Measurements from ENCODE around the gene TP53I11. TPM values are rescaled to one million over a fixed set of nuclear protein-coding genes. Genes with fewer than 3 reads are reported as not detected.

Gene TP53I11
- total and polyA plus RNA-seq, 2 donors (not counting 3 experiments of a cell fraction or from before 2014, with no cell fraction given), result 31.5 to 79.4 TPM

GRCh38 chr11:44909557-44909956 lies 41.1 kb downstream of the TP53I11 start:
- Histone ChIP-seq H4K20me1 (replicated peaks; ENCODE audit: control insufficient read depth, extremely low read depth, insufficient read depth, low read length) (no peaks in the 10 kb centered on the region), H3K36me3 (ENCODE audit: control insufficient read depth in 2 of 2, extremely low read depth in 1 of 2, insufficient read depth in 2 of 2, low read length in 2 of 2) (peaks cover 0 to 1% of the 10 kb centered on the region in 2 experiments), H3K4me3 (replicated peaks in 1 of 3; ENCODE audit: insufficient read depth in 1 of 3, low read depth in 1 of 3, low read length in 3 of 3) (no peak overlapping the region), H3K9ac (replicated peaks; ENCODE audit: extremely low read depth, insufficient read depth, low read length) (no peak overlapping the region), H3K9me3 (replicated peaks; ENCODE audit: control insufficient read depth, insufficient read depth, low read length) (no peaks in the 10 kb centered on the region), H3K27ac (ENCODE audit: insufficient read depth, low read depth, low read length) (no peak overlapping the region), H3K27me3 (ENCODE audit: control insufficient read depth in 2 of 2, insufficient read depth in 2 of 2, low read length in 2 of 2) (no peaks in the 10 kb centered on the region), H3K4me1 (ENCODE audit: control insufficient read depth, extremely low read depth, insufficient read depth, low read length) (peaks cover 2% of the 10 kb centered on the region), H2AFZ (ENCODE audit: low read depth, low read length) (no peak overlapping the region), H3K4me2 (ENCODE audit: insufficient read depth, low read length) (no peak overlapping the region), H3K79me2 (ENCODE audit: control insufficient read depth, insufficient read depth, low read length) (no peaks in the 10 kb centered on the region), H3K9me1 (replicated peaks; ENCODE audit: control insufficient read depth, extremely low read depth, insufficient read depth, low read length) (no peaks in the 10 kb centered on the region)
- CTCF ChIA-PET, result interaction anchor here (1.0 to 2.7 kb wide), 3 partner anchors 19 to 288 kb away, joined by 3 to 187 read pairs (median 5); no protein-coding TSS in a partner anchor
- intact Hi-C loops (cut with micrococcal nuclease) (no loop called here), dilution Hi-C loops (cut with MboI; ENCODE audit: extremely low pct_ligation_motif_present, low sequenced_read_pairs) (no loop called here)
- TF ChIP-seq MYC (IDR thresholded peaks at IDR 0.05; ENCODE audit: low read depth, low read length), result no peak
- TF ChIP-seq, protein P1, sequence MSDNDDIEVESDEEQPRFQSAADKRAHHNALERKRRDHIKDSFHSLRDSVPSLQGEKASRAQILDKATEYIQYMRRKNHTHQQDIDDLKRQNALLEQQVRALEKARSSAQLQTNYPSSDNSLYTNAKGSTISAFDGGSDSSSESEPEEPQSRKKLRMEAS (IDR thresholded peaks at IDR 0.05; ENCODE audit: insufficient read depth, insufficient read length), result no peak
- no peak for TF ChIP-seq FOS (IDR thresholded peaks at IDR 0.05; ENCODE audit: borderline replicate concordance, insufficient read depth, low read length)
- no peak for TF ChIP-seq JUN (IDR thresholded peaks at IDR 0.05; ENCODE audit: borderline replicate concordance, insufficient read depth, insufficient read length, low read depth)
- TF ChIP-seq, protein P2, sequence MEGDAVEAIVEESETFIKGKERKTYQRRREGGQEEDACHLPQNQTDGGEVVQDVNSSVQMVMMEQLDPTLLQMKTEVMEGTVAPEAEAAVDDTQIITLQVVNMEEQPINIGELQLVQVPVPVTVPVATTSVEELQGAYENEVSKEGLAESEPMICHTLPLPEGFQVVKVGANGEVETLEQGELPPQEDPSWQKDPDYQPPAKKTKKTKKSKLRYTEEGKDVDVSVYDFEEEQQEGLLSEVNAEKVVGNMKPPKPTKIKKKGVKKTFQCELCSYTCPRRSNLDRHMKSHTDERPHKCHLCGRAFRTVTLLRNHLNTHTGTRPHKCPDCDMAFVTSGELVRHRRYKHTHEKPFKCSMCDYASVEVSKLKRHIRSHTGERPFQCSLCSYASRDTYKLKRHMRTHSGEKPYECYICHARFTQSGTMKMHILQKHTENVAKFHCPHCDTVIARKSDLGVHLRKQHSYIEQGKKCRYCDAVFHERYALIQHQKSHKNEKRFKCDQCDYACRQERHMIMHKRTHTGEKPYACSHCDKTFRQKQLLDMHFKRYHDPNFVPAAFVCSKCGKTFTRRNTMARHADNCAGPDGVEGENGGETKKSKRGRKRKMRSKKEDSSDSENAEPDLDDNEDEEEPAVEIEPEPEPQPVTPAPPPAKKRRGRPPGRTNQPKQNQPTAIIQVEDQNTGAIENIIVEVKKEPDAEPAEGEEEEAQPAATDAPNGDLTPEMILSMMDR (IDR thresholded peaks at IDR 0.05; ENCODE audit: extremely low read depth in 1 of 2, insufficient read depth in 1 of 2, low read depth in 1 of 2, low read length in 2 of 2), result no peak
- no peak for TF ChIP-seq POLR2AphosphoS5 (IDR thresholded peaks at IDR 0.05; ENCODE audit: insufficient read depth, low read depth, low read length)
- no peak for TF ChIP-seq EZH2 (IDR thresholded peaks at IDR 0.05; ENCODE audit: borderline replicate concordance, low read depth, low read length, severe bottlenecking)
- no peak for TF ChIP-seq POLR2A (IDR thresholded peaks at IDR 0.05; ENCODE audit: low read depth, low read length)
- TF ChIP-seq GATA2 (IDR thresholded peaks at IDR 0.05; ENCODE audit: insufficient read depth, insufficient read length, low read depth, low read length), result no peak
- POLR2A ChIA-PET, result no interaction called here
- FAIRE-seq (no peak), DNase-seq (ENCODE audit: low read depth, low spot score) (no peak)
- BruUV-seq (replicated peaks), result no TSS peak

Data from endothelial cell of umbilical vein (primary cell).